ENCODE data around the gene SHC1.

GRCh38 chr1:154987326-154987725, 16.8 kb upstream of the SHC1 start:
- TF ChIP-seq POLR2A (IDR thresholded peaks at IDR 0.05), result no peak
- TF ChIP-seq CTCF (IDR thresholded peaks at IDR 0.05), result no peak

All from right lobe of liver (tissue), 4 donors.